NCI-H2029 (cell line): Measurements from ENCODE around the gene PRMT7.
"Not testable (repeated sequence)": the region's sequence is repeated elsewhere in the genome, so short reads cannot be mapped to it uniquely, and the experiment has no call there.

Experiments used
- DNase-seq: peaks from one replicate; lab custom pipeline; 2025; lab: John Stamatoyannopoulos, UW

Gene PRMT7

GRCh38 chr16:68283801-68284598 lies 26.8 kb upstream of the PRMT7 start:
- DNase-seq: no peak

- DNase-seq: no peak
Observed at GRCh38 chr16:68284847-68285246, 26.0 kb upstream of the PRMT7 start.

- no peak for DNase-seq
Observed at GRCh38 chr16:68285683-68286082, 25.1 kb upstream of the PRMT7 start.

- no peak for DNase-seq
Observed at GRCh38 chr16:68286153-68287074, 24.4 kb upstream of the PRMT7 start.

- DNase-seq: no peak
Observed at GRCh38 chr16:68287276-68288251, 23.3 kb upstream of the PRMT7 start.

GRCh38 chr16:68288252-68288650 lies 22.6 kb upstream of the PRMT7 start:
- DNase-seq: no peak

GRCh38 chr16:68288796-68289195 lies 22.0 kb upstream of the PRMT7 start:
- not testable (repeated sequence) for DNase-seq

GRCh38 chr16:68289202-68289601 lies 21.6 kb upstream of the PRMT7 start:
- no peak for DNase-seq

GRCh38 chr16:68289621-68290329 lies 21.0 kb upstream of the PRMT7 start:
- DNase-seq: no peak

- no peak for DNase-seq
Observed at GRCh38 chr16:68290450-68290849, 20.4 kb upstream of the PRMT7 start.

GRCh38 chr16:68291227-68291626 lies 19.6 kb upstream of the PRMT7 start:
- DNase-seq: no peak

GRCh38 chr16:68292425-68292824 lies 18.4 kb upstream of the PRMT7 start:
- no peak for DNase-seq

GRCh38 chr16:68296291-68296690 lies 14.5 kb upstream of the PRMT7 start:
- DNase-seq: no peak

GRCh38 chr16:68296693-68297092 lies 14.1 kb upstream of the PRMT7 start:
- no peak for DNase-seq

GRCh38 chr16:68297908-68298307 lies 12.9 kb upstream of the PRMT7 start:
- DNase-seq: no peak

GRCh38 chr16:68298312-68298711 lies 12.5 kb upstream of the PRMT7 start:
- no peak for DNase-seq

GRCh38 chr16:68298907-68299561 lies 11.8 kb upstream of the PRMT7 start:
- DNase-seq: no peak

- no peak for DNase-seq
Observed at GRCh38 chr16:68299571-68300453, 11.0 kb upstream of the PRMT7 start.

- no peak for DNase-seq
Observed at GRCh38 chr16:68300734-68301459, 9.9 kb upstream of the PRMT7 start.
